Peyer's patch (tissue), 4 donors: ENCODE data around the gene ZNF670. TPM values are rescaled to one million over a fixed set of nuclear protein-coding genes. Genes with fewer than 3 reads are reported as not detected.
A peak's percentile ranks its signal among the peaks of the same experiment; 100 is the strongest.

Source experiments
- DNase-seq, 3 donors: peaks; one replicate each; pipeline ENCODE4 v3.0.0-alpha.2; 2017 to 2019
- H3K27ac ChIP-seq, 4 donors: fragments of 200-600 bp; sonication (generic); one replicate each; pipeline ENCODE4 v1.5.1; 2016 to 2019
- H3K27me3 ChIP-seq, 2 donors: fragments of 200-600 bp; sonication (generic); one replicate each; pipeline ENCODE4 v1.5.1; 2019
- H3K36me3 ChIP-seq, 3 donors: fragments of 200-600 bp; sonication (generic); one replicate each; pipeline ENCODE4 v1.5.1; 2016 to 2019
- H3K4me1 ChIP-seq, 4 donors: fragments of 200-600 bp; sonication (generic); one replicate each; pipeline ENCODE4 v1.5.1; 2016 to 2019
- H3K4me3 ChIP-seq, 4 donors: fragments of 200-600 bp; sonication (generic); 1 replicate in 3 of 4; 2 replicates in 1 of 4; pipeline ENCODE4 v1.5.1; 2016 to 2019; ENCODE audit warnings: mild to moderate bottlenecking in 1 of 4
- H3K9me3 ChIP-seq, 4 donors: fragments of 200-600 bp; sonication (generic); one replicate each; pipeline ENCODE4 v1.5.1; 2016 to 2019; ENCODE audit warnings: mild to moderate bottlenecking in 1 of 4
- POLR2A ChIP-seq, 2 donors: fragments of 450-650 bp; IDR thresholded peaks; one replicate each; pipeline ENCODE4 v1.5.1; 2017; ENCODE audit warnings: antibody characterized with exemption in 2 of 2, mild to moderate bottlenecking in 2 of 2, moderate library complexity in 2 of 2
- total RNA-seq, 4 donors: library from RNA; depleted of rRNA; stranded (reverse); fragments of >200 nt; gene quantifications; one replicate each; pipeline ENCODE4 v1.1.0, GENCODE V29; 2016
- TF ChIP-seq, protein P1 (sequence below), 6 experiments: fragments of 450-650 bp in 4 of 6; fragments of 200-600 bp in 2 of 6; sonication (generic) in 1 of 6; IDR thresholded peaks; one replicate each; pipeline ENCODE4 v1.5.1; 2017 to 2019; ENCODE audit warnings: antibody characterized with exemption in 6 of 6, mild to moderate bottlenecking in 3 of 6, moderate library complexity in 1 of 6

The ZNF670 gene
- total RNA-seq, 4 donors from 2014 or later: 1.8 to 5.8 (median 2.0) TPM

DNA sequence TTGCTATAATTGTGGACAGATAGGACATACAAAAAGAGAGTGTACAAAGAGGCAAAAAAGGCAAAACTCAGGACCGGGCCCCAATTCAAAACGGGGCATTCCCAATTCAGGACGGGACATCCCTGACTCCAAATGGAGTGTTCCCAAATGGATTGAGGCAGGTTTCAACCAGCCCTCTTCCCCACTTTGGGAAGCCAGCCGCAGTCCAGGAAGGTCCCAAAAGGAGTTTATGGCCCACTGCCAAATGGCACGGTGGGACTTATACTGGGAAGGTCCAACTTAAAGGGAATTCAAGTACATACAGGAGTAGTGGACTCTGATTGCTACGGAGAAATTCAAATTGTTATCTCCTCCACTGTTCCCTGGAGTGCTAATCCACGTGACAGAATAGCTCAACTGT lies 29.1 kb upstream of the ZNF670 start:
- DNase-seq: no peak
- Histone ChIP-seq H3K36me3 (no peaks in the 10 kb centered on the region), H3K4me1 (peaks cover 0 to 19% (median 8%) of the 10 kb centered on the region in 4 donors), H3K9me3 (no peaks in the 10 kb centered on the region), H3K4me3 (no peak overlapping the region), H3K27me3 (no peaks in the 10 kb centered on the region), H3K27ac (no peak overlapping the region)
- TF ChIP-seq, protein P1, sequence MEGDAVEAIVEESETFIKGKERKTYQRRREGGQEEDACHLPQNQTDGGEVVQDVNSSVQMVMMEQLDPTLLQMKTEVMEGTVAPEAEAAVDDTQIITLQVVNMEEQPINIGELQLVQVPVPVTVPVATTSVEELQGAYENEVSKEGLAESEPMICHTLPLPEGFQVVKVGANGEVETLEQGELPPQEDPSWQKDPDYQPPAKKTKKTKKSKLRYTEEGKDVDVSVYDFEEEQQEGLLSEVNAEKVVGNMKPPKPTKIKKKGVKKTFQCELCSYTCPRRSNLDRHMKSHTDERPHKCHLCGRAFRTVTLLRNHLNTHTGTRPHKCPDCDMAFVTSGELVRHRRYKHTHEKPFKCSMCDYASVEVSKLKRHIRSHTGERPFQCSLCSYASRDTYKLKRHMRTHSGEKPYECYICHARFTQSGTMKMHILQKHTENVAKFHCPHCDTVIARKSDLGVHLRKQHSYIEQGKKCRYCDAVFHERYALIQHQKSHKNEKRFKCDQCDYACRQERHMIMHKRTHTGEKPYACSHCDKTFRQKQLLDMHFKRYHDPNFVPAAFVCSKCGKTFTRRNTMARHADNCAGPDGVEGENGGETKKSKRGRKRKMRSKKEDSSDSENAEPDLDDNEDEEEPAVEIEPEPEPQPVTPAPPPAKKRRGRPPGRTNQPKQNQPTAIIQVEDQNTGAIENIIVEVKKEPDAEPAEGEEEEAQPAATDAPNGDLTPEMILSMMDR (IDR thresholded peaks at IDR 0.05): no peak
- no peak for TF ChIP-seq POLR2A (IDR thresholded peaks at IDR 0.05)

DNA sequence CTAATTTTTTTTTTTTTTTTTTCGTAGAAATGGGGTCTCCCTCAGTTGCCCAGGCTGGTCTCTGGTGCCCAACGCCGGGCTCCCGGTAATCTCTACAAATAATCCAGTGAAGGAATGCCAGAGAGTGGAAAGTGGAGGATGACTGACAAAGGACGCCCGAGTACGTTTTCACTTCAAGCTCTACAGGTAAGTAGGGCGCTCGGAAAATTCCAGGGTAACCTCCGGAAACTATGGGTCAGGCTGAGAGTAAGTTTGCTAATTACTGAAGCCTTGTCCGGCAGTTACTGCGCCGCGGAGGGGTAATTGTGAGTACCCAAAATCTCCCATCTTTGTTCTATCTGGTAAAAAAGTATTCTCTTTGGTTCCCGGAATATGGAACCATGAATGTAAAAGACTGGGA lies 27.4 kb upstream of the ZNF670 start:
- Histone ChIP-seq H3K4me1 (peaks cover 0 to 14% (median 4%) of the 10 kb centered on the region in 4 donors), H3K9me3 (peaks cover 0 to 3% (median 0%) of the 10 kb centered on the region in 4 donors), H3K4me3 (no peak overlapping the region), H3K27ac (no peak overlapping the region), H3K36me3 (peaks cover 0 to 16% (median under 1%) of the 10 kb centered on the region in 3 donors), H3K27me3 (no peaks in the 10 kb centered on the region)
- TF ChIP-seq, protein P1 (IDR thresholded peaks at IDR 0.05): no peak
- no peak for TF ChIP-seq POLR2A (IDR thresholded peaks at IDR 0.05)
- DNase-seq: no peak

DNA sequence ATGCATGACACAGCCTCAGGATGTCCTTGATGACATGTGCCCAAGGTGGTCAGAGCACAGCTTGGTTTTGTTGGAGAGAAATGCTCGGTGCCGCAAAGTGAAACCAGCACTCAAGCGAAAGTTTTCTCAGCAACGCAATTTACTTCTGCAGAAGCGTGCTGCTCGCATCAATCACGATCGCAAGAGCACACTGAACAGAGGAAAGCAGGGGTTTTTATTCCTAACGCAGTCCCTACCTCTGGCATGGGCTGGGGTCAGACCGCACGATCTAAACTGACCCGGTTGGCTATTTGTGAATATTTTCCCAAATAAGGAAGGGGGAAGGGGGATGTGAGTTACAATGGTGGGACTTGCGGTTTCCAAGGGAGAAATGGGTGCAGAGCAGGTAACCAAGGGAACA lies 26.4 kb upstream of the ZNF670 start:
- TF ChIP-seq, protein P1 (IDR thresholded peaks at IDR 0.05): no peak
- no peak for TF ChIP-seq POLR2A (IDR thresholded peaks at IDR 0.05)
- peak overlapping the region in 1 of 4 donors; percentile 83 for H3K27ac ChIP-seq
- H3K4me1 ChIP-seq: peaks cover 0 to 6% (median 1%) of the 10 kb centered on the region in 4 donors
- peaks cover 0 to 13% (median 2%) of the 10 kb centered on the region in 4 donors for H3K9me3 ChIP-seq
- peaks cover 0 to 26% (median 4%) of the 10 kb centered on the region in 3 donors for H3K36me3 ChIP-seq
- peak overlapping the region in 3 of 4 donors; percentile 85 to 98 (median 86) for H3K4me3 ChIP-seq
- DNase-seq: no peak
- no peaks in the 10 kb centered on the region for H3K27me3 ChIP-seq

DNA sequence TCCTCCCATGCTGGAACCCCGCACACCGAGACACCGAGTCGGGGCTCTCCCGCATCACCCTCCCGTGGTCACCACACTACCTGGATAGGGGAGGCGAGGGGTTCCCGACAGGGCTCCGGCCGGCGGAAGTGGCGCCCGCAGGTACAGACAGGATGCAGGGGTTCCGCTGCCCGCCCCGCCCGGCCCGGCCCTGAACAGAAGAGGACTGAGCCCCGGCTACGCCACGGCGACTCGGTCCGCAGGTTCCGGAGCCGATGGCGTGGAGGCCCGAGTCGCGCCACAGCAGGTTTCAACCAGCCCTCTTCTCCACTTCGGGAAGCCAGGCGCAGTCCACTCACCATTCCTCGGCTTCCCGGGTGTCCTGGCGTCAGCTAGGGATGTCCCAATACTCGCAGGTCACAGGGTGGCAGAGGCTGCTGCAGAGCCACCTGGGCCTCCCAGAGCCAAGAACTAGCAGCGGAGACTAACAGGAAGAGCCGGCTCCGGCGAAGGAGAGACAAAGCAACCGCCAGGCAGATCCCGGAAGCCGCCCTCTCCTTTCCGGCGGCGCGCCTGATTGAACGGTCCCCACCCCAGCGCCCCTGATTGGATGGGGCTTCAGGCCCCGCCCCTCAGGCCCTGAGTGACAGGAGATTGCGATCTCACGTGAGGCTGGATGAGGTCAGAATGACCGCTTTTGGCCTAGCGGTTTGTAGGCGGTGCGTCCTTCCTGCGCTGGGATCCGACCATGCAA lies 25.4 kb upstream of the ZNF670 start, which contains the start of gene ZNF669:
Gene ZNF669, minus strand, starts transcription at position 498 of the 733 bp plus-strand sequence. Its CDS starts 157 bp downstream, at position 341.
- H3K4me3 ChIP-seq: peak within 1 kb of the TSS; percentile 85 to 98 (median 86)
- H3K36me3 ChIP-seq: peaks cover 0 to 31% (median 4%) of the 10 kb centered on the region in 3 donors
- peak; percentile 96 to 98 (median 97) for DNase-seq
- H3K27me3 ChIP-seq: no peaks in the 10 kb centered on the region
- H3K4me1 ChIP-seq: peaks cover 0 to 6% (median 1%) of the 10 kb centered on the region in 4 donors
- peak; percentile 76 to 77 for TF ChIP-seq POLR2A (IDR thresholded peaks at IDR 0.05)
- TF ChIP-seq, protein P1 (IDR thresholded peaks at IDR 0.05): peak in 1 of 6 experiments; percentile 10
- H3K27ac ChIP-seq: peak within 1 kb of the TSS; percentile 83 to 92 (median 86)
- H3K9me3 ChIP-seq: peaks cover 0 to 16% (median 4%) of the 10 kb centered on the region in 4 donors

DNA sequence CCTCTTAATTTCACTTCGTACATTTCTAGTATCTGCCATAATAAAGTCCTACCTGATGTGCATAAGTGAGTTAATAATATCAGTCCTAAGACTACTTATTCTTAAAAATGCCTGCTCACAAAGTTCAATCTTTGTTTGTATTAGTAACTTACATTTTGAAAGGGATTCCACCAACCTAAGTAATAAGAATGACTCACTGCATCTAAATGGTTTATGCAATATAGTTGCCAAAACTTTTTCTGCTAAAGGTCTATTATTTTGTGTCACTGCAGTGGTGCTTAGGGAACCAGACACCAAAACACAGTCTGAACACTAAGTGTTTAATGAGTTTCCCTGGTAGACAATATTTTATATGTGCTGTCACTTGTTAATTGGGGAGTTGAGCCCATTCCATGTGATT lies 23.8 kb upstream of the ZNF670 start:
- Histone ChIP-seq H3K4me3 (no peak overlapping the region), H3K27ac (no peak overlapping the region), H3K36me3 (peaks cover 0 to 32% (median 4%) of the 10 kb centered on the region in 3 donors), H3K9me3 (peaks cover 0 to 16% (median 4%) of the 10 kb centered on the region in 4 donors), H3K27me3 (no peaks in the 10 kb centered on the region), H3K4me1 (peaks cover 0 to 6% (median 1%) of the 10 kb centered on the region in 4 donors)
- TF ChIP-seq, protein P1 (IDR thresholded peaks at IDR 0.05): no peak
- no peak for TF ChIP-seq POLR2A (IDR thresholded peaks at IDR 0.05)
- DNase-seq: no peak
